ENCODE measurements around the gene SLC25A33. TPM values are rescaled to one million over a fixed set of nuclear protein-coding genes. Genes with fewer than 3 reads are reported as not detected.
"Not testable (repeated sequence)": the region's sequence is repeated elsewhere in the genome, so short reads cannot be mapped to it uniquely, and the experiment has no call there.

The SLC25A33 gene, protein sequence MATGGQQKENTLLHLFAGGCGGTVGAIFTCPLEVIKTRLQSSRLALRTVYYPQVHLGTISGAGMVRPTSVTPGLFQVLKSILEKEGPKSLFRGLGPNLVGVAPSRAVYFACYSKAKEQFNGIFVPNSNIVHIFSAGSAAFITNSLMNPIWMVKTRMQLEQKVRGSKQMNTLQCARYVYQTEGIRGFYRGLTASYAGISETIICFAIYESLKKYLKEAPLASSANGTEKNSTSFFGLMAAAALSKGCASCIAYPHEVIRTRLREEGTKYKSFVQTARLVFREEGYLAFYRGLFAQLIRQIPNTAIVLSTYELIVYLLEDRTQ
- 12.5 and 13.5 TPM in 2 replicates for total RNA-seq

GRCh38 chr1:9539165-9539828, at the start of gene SLC25A33:
SLC25A33 (plus strand) TSS chr1:9539465; CDS start chr1:9539692, 227 bp downstream.
- H3K4me1 Mint-ChIP-seq (ENCODE audit: low read depth), result peaks cover 37% of the 10 kb centered on the region
- intact Hi-C loops (cut with micrococcal nuclease), result loop anchor here (1.0 to 5.0 kb wide), 5 partner anchors 49 to 934 kb away; partner anchors contain the start of genes CTNNBIP1, DFFA and TMEM201
- peak; percentile 98 for DNase-seq (ENCODE audit: low spot score)
- H3K4me3 Mint-ChIP-seq, result peak within 1 kb of the TSS; percentile 94
- H3K36me3 Mint-ChIP-seq (ENCODE audit: low read depth), result peaks cover 7% of the 10 kb centered on the region
- H3K27ac Mint-ChIP-seq, result peak within 1 kb of the TSS; percentile 88
- no peaks in the 10 kb centered on the region for H3K27me3 Mint-ChIP-seq (ENCODE audit: insufficient read depth)
- no peaks in the 10 kb centered on the region for H3K9me3 Mint-ChIP-seq

- Mint-ChIP-seq H3K27ac (no peak overlapping the region), H3K36me3 (ENCODE audit: low read depth) (no peaks in the 10 kb centered on the region), H3K9me3 (no peaks in the 10 kb centered on the region), H3K27me3 (ENCODE audit: insufficient read depth) (peaks cover 18% of the 10 kb centered on the region), H3K4me1 (ENCODE audit: low read depth) (peaks cover 4% of the 10 kb centered on the region), H3K4me3 (no peak overlapping the region)
- DNase-seq (ENCODE audit: low spot score), result peak; percentile 64
- intact Hi-C loops (cut with micrococcal nuclease), result loop anchor here (1.0 to 2.0 kb wide), 6 partner anchors 36 to 348 kb away; partner anchors contain the start of gene H6PD
These were observed 48.5 kb upstream of the SLC25A33 start for GRCh38 chr1:9490605-9491339.

- DNase-seq (ENCODE audit: low spot score), result no peak
- Mint-ChIP-seq H3K27ac (no peak overlapping the region), H3K4me1 (ENCODE audit: low read depth) (peaks cover 4% of the 10 kb centered on the region), H3K36me3 (ENCODE audit: low read depth) (no peaks in the 10 kb centered on the region), H3K27me3 (ENCODE audit: insufficient read depth) (peaks cover 13% of the 10 kb centered on the region), H3K9me3 (no peaks in the 10 kb centered on the region), H3K4me3 (no peak overlapping the region)
- intact Hi-C loops (cut with micrococcal nuclease), result no loop called here
These were observed 45.9 kb upstream of the SLC25A33 start for GRCh38 chr1:9493326-9493725.

- Mint-ChIP-seq H3K36me3 (ENCODE audit: low read depth) (no peaks in the 10 kb centered on the region), H3K27me3 (ENCODE audit: insufficient read depth) (peaks cover 11% of the 10 kb centered on the region), H3K4me1 (ENCODE audit: low read depth) (peaks cover 4% of the 10 kb centered on the region), H3K4me3 (peak overlapping the region; percentile 66), H3K27ac (no peak overlapping the region), H3K9me3 (no peaks in the 10 kb centered on the region)
- DNase-seq (ENCODE audit: low spot score), result peak; percentile 61
- intact Hi-C loops (cut with micrococcal nuclease), result loop anchor here (1.0 to 5.0 kb wide), 4 partner anchors 78 to 372 kb away; partner anchors contain the start of gene TMEM201
These were observed 44.1 kb upstream of the SLC25A33 start for GRCh38 chr1:9494936-9495758.

GRCh38 chr1:9495854-9496374, 43.4 kb upstream of the SLC25A33 start:
- no peak overlapping the region for H3K27ac Mint-ChIP-seq
- DNase-seq (ENCODE audit: low spot score), result no peak
- H3K36me3 Mint-ChIP-seq (ENCODE audit: low read depth), result no peaks in the 10 kb centered on the region
- peaks cover 3% of the 10 kb centered on the region for H3K4me1 Mint-ChIP-seq (ENCODE audit: low read depth)
- intact Hi-C loops (cut with micrococcal nuclease), result loop anchor here (1.0 to 5.0 kb wide), 4 partner anchors 77 to 371 kb away; partner anchors contain the start of gene TMEM201
- peak overlapping the region; percentile 19 for H3K4me3 Mint-ChIP-seq
- peaks cover 13% of the 10 kb centered on the region for H3K27me3 Mint-ChIP-seq (ENCODE audit: insufficient read depth)
- H3K9me3 Mint-ChIP-seq, result no peaks in the 10 kb centered on the region

GRCh38 chr1:9500756-9501754, 38.2 kb upstream of the SLC25A33 start:
- no peaks in the 10 kb centered on the region for H3K9me3 Mint-ChIP-seq
- intact Hi-C loops (cut with micrococcal nuclease), result no loop called here
- no peak overlapping the region for H3K4me3 Mint-ChIP-seq
- H3K4me1 Mint-ChIP-seq (ENCODE audit: low read depth), result no peaks in the 10 kb centered on the region
- DNase-seq (ENCODE audit: low spot score), result no peak
- H3K27me3 Mint-ChIP-seq (ENCODE audit: insufficient read depth), result peaks cover 11% of the 10 kb centered on the region
- no peaks in the 10 kb centered on the region for H3K36me3 Mint-ChIP-seq (ENCODE audit: low read depth)
- H3K27ac Mint-ChIP-seq, result no peak overlapping the region

GRCh38 chr1:9503001-9503675, 36.1 kb upstream of the SLC25A33 start:
- Mint-ChIP-seq H3K27ac (no peak overlapping the region), H3K4me1 (ENCODE audit: low read depth) (no peaks in the 10 kb centered on the region), H3K27me3 (ENCODE audit: insufficient read depth) (peaks cover 8% of the 10 kb centered on the region), H3K4me3 (no peak overlapping the region), H3K9me3 (no peaks in the 10 kb centered on the region), H3K36me3 (ENCODE audit: low read depth) (no peaks in the 10 kb centered on the region)
- DNase-seq (ENCODE audit: low spot score), result no peak
- intact Hi-C loops (cut with micrococcal nuclease), result no loop called here

DNA sequence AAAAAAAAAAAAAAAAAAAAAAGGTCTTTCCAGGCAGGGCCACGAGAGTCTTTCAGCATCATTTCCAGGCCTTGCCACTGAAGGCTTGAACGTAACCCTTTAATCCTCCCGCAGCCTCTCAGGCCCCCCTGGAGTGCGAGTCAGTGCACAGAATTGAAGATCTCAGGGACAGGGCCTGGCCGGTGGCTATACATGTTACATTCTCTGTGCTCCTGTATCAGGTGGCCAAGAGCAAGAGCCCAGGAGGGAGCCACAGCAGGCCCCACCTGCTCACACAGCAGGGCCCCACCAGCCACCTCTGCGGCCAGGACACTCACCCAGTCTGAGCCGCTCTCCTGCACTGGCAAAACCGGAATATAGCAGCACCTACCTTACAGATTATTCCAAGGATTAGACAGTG, 34.1 kb upstream of the SLC25A33 start:
- no peaks in the 10 kb centered on the region for H3K36me3 Mint-ChIP-seq (ENCODE audit: low read depth)
- intact Hi-C loops (cut with micrococcal nuclease), result no loop called here
- peaks cover 8% of the 10 kb centered on the region for H3K27me3 Mint-ChIP-seq (ENCODE audit: insufficient read depth)
- no peaks in the 10 kb centered on the region for H3K9me3 Mint-ChIP-seq
- no peak overlapping the region for H3K27ac Mint-ChIP-seq
- DNase-seq (ENCODE audit: low spot score), result no peak
- H3K4me3 Mint-ChIP-seq, result no peak overlapping the region
- H3K4me1 Mint-ChIP-seq (ENCODE audit: low read depth), result no peaks in the 10 kb centered on the region

- Mint-ChIP-seq H3K27me3 (ENCODE audit: insufficient read depth) (peaks cover 4% of the 10 kb centered on the region), H3K4me1 (ENCODE audit: low read depth) (no peaks in the 10 kb centered on the region), H3K9me3 (no peaks in the 10 kb centered on the region), H3K4me3 (no peak overlapping the region), H3K27ac (no peak overlapping the region), H3K36me3 (ENCODE audit: low read depth) (no peaks in the 10 kb centered on the region)
- DNase-seq (ENCODE audit: low spot score), result no peak
- intact Hi-C loops (cut with micrococcal nuclease), result no loop called here
These were observed 32.4 kb upstream of the SLC25A33 start for GRCh38 chr1:9506901-9507300.

- Mint-ChIP-seq H3K27ac (no peak overlapping the region), H3K4me1 (ENCODE audit: low read depth) (no peaks in the 10 kb centered on the region), H3K27me3 (ENCODE audit: insufficient read depth) (peaks cover 9% of the 10 kb centered on the region), H3K36me3 (ENCODE audit: low read depth) (no peaks in the 10 kb centered on the region), H3K9me3 (no peaks in the 10 kb centered on the region), H3K4me3 (no peak overlapping the region)
- no peak for DNase-seq (ENCODE audit: low spot score)
- intact Hi-C loops (cut with micrococcal nuclease), result no loop called here
These were observed 29.1 kb upstream of the SLC25A33 start for GRCh38 chr1:9510130-9510529.

DNA sequence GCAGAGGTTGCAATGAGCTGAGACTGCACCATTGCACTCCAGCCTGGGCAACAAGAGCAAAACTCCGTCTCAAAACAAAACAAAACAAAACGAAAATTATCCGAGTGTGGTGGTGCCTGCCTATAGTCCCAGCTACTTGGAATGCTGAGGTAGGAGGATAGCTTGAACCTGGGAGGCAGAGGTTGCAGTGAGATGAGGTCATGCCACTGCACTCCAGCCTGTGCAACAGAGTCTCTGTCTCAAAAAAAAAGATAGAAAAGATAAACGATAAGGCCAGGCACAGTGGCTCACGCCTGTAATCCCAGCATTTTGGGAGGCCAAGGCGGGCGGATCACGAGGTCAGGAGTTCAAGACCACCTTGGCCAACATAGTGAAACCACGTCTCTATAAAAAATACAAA, 23.7 kb upstream of the SLC25A33 start:
- peaks cover 14% of the 10 kb centered on the region for H3K27me3 Mint-ChIP-seq (ENCODE audit: insufficient read depth)
- H3K36me3 Mint-ChIP-seq (ENCODE audit: low read depth); intact Hi-C loops (cut with micrococcal nuclease); DNase-seq (ENCODE audit: low spot score); H3K4me1 Mint-ChIP-seq (ENCODE audit: low read depth); H3K4me3 Mint-ChIP-seq; H3K9me3 Mint-ChIP-seq; H3K27ac Mint-ChIP-seq: not testable (repeated sequence)

Measured in activated T-helper 1 cell treated with anti-CD3 and anti-CD28 coated beads, Interleukin-12 subunit alpha, Interleukin-12 subunit beta, Interleukin-2, Interleukin-4 antibody, amounts not matched to agents 30 ng/mL and 10 ng/mL and 1 ng/mL, durations not matched to agents 14 hours and 24 hours and 36 hours (primary cell).